ENCODE results near the gene DDN.

DDN gene

DNA sequence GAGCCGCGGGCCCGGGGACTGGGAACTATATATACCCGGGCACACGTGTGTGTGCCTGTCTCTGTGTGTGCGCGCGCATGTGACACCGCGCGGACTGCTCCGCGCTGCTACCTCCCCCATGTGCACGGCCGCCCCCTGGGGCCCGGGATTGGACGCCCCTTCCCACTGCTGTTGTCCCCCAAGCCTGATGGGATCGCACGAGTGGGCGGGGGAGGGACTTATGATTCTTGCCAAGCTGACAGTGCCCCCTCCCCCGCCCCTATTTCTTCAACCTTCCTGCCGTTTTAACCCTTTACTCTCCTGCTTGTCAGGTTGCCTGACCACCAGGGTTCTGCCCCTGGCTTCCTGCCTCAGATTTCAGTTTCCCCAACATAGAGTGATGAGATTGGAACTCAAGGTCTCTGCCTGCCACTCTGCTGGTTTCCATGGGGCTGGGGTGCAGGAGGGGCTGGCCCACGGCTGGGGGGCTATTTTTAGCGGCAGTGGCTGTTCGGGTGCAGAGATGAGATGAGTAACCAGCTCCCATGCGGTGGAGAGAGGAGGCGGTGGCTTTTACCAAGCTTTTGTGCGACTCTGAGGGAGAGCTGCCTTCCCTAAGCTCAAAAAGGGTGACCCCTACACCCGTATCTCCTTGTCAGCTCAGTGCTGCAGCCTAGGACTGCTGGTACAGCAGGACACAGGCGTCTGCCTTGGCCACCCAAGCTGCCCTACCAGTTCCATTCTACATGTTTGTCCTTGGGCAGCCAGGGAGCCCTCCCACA, at the start of gene DDN:
Gene DDN (minus strand): TSS at position 5 of the 761 bp plus-strand sequence. CDS start 88 bp downstream, outside the sequence.
- no peak within 1 kb of the TSS for H3K9ac ChIP-seq (ENCODE audit: low read depth in 1 of 2, low read length in 2 of 2)
- no peaks in the 10 kb centered on the region for H3K9me3 ChIP-seq (ENCODE audit: control insufficient read depth in 1 of 2, low read length in 2 of 2)
- peak within 1 kb of the TSS; percentile 51 to 64 for H3K4me3 ChIP-seq (ENCODE audit: low read depth in 1 of 2, low read length in 2 of 2)
- peaks cover 34 to 36% of the 10 kb centered on the region in 2 donors for H3K27me3 ChIP-seq (ENCODE audit: control insufficient read depth in 1 of 2, insufficient read depth in 2 of 2, low read length in 2 of 2)
- peaks cover 23 to 34% of the 10 kb centered on the region in 2 donors for H3K4me1 ChIP-seq (ENCODE audit: control insufficient read depth in 1 of 2, insufficient read depth in 2 of 2, low read length in 2 of 2)
- no peak within 1 kb of the TSS for H3K27ac ChIP-seq (ENCODE audit: low read depth, low read length)
- peaks cover 19 to 34% of the 10 kb centered on the region in 2 donors for H3K36me3 ChIP-seq (ENCODE audit: control insufficient read depth in 1 of 2, insufficient read depth in 2 of 2, low read length in 2 of 2)

DNA sequence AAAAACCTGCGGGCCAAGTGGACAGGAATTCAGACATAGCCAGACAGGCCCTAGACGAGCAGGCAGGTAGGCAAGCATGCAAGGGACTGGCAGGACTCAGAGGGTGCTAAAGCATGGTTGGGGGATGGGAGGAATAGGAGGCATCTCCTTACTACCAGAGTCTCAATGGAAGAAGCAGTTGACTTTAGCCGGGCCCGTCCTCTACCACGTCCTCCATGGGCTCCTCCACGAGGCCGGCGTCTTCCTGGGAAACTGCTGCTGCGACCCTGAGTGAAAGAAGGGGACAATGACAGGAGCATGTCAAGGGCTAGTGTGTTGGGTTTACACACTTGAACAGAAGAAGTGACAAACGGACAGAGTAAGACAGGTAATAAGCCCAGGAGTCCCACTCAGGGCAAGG, 49.8 kb upstream of the DDN start:
- peaks cover 84 to 100% of the 10 kb centered on the region in 2 donors for H3K36me3 ChIP-seq (ENCODE audit: control insufficient read depth in 1 of 2, insufficient read depth in 2 of 2, low read length in 2 of 2)
- no peak overlapping the region for H3K4me3 ChIP-seq (ENCODE audit: low read depth in 1 of 2, low read length in 2 of 2)
- H3K9ac ChIP-seq (ENCODE audit: low read depth in 1 of 2, low read length in 2 of 2), result no peak overlapping the region
- H3K27me3 ChIP-seq (ENCODE audit: control insufficient read depth in 1 of 2, insufficient read depth in 2 of 2, low read length in 2 of 2), result no peaks in the 10 kb centered on the region
- no peak overlapping the region for H3K27ac ChIP-seq (ENCODE audit: low read depth, low read length)
- no peaks in the 10 kb centered on the region for H3K4me1 ChIP-seq (ENCODE audit: control insufficient read depth in 1 of 2, insufficient read depth in 2 of 2, low read length in 2 of 2)
- no peaks in the 10 kb centered on the region for H3K9me3 ChIP-seq (ENCODE audit: control insufficient read depth in 1 of 2, low read length in 2 of 2)

DNA sequence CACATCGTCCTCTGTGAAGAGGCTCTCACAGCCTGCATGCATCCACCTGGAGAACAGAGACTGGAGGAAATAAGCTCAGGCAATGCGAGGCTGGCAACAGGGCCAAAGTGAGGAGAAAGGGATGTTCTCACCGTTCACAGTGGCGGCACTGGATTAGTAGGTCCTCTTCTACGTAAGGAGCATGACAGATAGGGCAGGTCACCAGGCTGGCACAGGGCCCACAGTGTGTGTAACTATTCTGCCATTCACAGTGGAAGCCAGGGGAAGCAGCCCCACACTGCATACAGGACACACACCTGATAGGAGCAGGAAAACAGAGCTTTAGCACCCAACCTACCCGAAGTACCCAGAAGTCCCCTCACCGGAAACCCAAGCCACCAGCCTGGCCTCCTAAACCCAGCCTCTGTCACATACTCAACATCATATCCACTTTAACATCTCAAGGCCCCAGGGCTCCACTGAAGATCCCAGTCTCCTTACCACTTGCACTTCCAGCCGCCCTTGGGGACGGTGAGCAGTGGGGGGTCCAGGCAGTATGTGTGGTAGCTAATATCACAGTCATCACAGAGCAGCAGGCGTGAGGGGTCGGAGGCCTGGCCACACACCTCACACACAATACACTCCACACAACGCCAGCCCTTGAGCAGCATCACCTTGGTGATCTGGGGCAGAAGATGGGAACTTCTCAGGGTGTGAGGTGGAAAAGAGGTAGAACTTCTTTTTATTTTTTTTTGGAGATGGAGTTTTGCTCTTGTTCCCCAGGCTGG, 47.1 kb upstream of the DDN start:
- H3K27ac ChIP-seq (ENCODE audit: low read depth, low read length), result no peak overlapping the region
- H3K9me3 ChIP-seq (ENCODE audit: control insufficient read depth in 1 of 2, low read length in 2 of 2), result no peaks in the 10 kb centered on the region
- H3K9ac ChIP-seq (ENCODE audit: low read depth in 1 of 2, low read length in 2 of 2), result no peak overlapping the region
- no peaks in the 10 kb centered on the region for H3K4me1 ChIP-seq (ENCODE audit: control insufficient read depth in 1 of 2, insufficient read depth in 2 of 2, low read length in 2 of 2)
- no peaks in the 10 kb centered on the region for H3K27me3 ChIP-seq (ENCODE audit: control insufficient read depth in 1 of 2, insufficient read depth in 2 of 2, low read length in 2 of 2)
- peaks cover 82 to 100% of the 10 kb centered on the region in 2 donors for H3K36me3 ChIP-seq (ENCODE audit: control insufficient read depth in 1 of 2, insufficient read depth in 2 of 2, low read length in 2 of 2)
- H3K4me3 ChIP-seq (ENCODE audit: low read depth in 1 of 2, low read length in 2 of 2), result no peak overlapping the region

DNA sequence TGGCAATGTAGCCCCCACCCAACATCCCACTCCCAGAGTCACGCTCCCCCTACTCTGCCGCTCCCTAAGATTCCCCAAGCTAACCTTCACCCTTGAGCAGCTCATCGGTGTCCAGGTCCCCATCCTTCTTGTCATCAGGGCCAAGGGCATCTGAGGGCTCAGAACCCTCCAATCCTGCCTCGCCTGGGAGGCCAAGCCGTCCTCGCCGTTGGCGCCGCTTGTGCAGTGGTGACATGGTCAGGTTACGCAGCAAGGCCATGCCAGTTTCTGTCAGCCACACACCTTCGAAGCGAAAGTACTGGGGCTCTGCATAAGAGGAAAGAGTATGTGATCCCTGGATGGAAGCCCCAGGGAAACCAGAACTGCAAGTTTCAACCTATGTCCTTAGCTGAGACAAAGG, 45.5 kb upstream of the DDN start:
- H3K36me3 ChIP-seq (ENCODE audit: control insufficient read depth in 1 of 2, insufficient read depth in 2 of 2, low read length in 2 of 2), result peaks cover 70 to 100% of the 10 kb centered on the region in 2 donors
- no peaks in the 10 kb centered on the region for H3K27me3 ChIP-seq (ENCODE audit: control insufficient read depth in 1 of 2, insufficient read depth in 2 of 2, low read length in 2 of 2)

DNA sequence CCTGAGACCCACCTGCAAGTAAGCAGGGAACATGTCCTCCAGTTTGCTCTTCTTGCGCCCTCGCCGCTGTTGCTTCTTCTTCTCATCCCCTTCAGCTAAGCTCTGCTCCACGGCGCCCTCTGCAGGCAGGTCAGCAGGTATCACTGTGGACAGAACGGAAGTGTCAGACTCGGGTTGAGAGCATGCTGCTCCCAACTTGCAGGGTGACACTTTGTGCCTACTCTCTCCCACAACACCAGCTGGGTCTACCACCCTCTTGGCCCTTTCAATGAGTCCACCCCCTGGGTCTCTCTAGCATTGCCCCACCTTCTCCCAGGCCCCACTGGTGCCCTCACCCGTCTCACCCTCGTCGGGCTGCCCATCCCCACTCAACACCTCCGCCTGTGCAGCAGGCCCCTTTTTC, 44.7 kb upstream of the DDN start:
- Histone ChIP-seq H3K36me3 (ENCODE audit: control insufficient read depth in 1 of 2, insufficient read depth in 2 of 2, low read length in 2 of 2) (peaks cover 69 to 100% of the 10 kb centered on the region in 2 donors), H3K27ac (ENCODE audit: low read depth, low read length) (no peak overlapping the region), H3K4me1 (ENCODE audit: control insufficient read depth in 1 of 2, insufficient read depth in 2 of 2, low read length in 2 of 2) (no peaks in the 10 kb centered on the region), H3K4me3 (ENCODE audit: low read depth in 1 of 2, low read length in 2 of 2) (no peak overlapping the region), H3K9ac (ENCODE audit: low read depth in 1 of 2, low read length in 2 of 2) (no peak overlapping the region), H3K9me3 (ENCODE audit: control insufficient read depth in 1 of 2, low read length in 2 of 2) (no peaks in the 10 kb centered on the region), H3K27me3 (ENCODE audit: control insufficient read depth in 1 of 2, insufficient read depth in 2 of 2, low read length in 2 of 2) (no peaks in the 10 kb centered on the region)

More for the DNA sequence above, 45.5 kb upstream of the DDN start:
- no peaks in the 10 kb centered on the region for H3K9me3 ChIP-seq (ENCODE audit: control insufficient read depth in 1 of 2, low read length in 2 of 2)
- H3K9ac ChIP-seq (ENCODE audit: low read depth in 1 of 2, low read length in 2 of 2), result no peak overlapping the region
- H3K4me1 ChIP-seq (ENCODE audit: control insufficient read depth in 1 of 2, insufficient read depth in 2 of 2, low read length in 2 of 2), result no peaks in the 10 kb centered on the region
- H3K4me3 ChIP-seq (ENCODE audit: low read depth in 1 of 2, low read length in 2 of 2), result no peak overlapping the region
- H3K27ac ChIP-seq (ENCODE audit: low read depth, low read length), result no peak overlapping the region

DNA sequence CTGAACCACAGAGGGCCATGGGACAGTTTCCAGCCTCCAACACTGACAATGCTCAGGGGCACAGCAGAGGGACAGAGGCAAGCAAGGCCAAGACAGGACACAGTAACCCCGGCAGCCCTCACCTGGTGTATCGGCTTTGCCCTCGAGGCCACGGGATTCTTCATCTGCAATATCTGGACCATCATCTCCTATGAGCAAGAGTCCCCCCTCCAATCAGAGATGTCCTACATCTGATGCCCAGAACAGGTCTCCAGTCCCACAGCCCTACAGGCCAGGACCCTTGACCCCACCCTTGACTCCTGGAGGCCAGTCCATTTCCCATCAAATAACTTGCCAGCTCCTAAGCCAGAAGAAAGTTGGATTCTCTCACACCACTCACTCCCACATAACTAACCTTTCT, 44.1 kb upstream of the DDN start:
- H3K9ac ChIP-seq (ENCODE audit: low read depth in 1 of 2, low read length in 2 of 2), result no peak overlapping the region
- H3K27ac ChIP-seq (ENCODE audit: low read depth, low read length), result no peak overlapping the region
- H3K4me1 ChIP-seq (ENCODE audit: control insufficient read depth in 1 of 2, insufficient read depth in 2 of 2, low read length in 2 of 2), result no peaks in the 10 kb centered on the region
- peaks cover 70 to 100% of the 10 kb centered on the region in 2 donors for H3K36me3 ChIP-seq (ENCODE audit: control insufficient read depth in 1 of 2, insufficient read depth in 2 of 2, low read length in 2 of 2)
- no peaks in the 10 kb centered on the region for H3K9me3 ChIP-seq (ENCODE audit: control insufficient read depth in 1 of 2, low read length in 2 of 2)
- H3K4me3 ChIP-seq (ENCODE audit: low read depth in 1 of 2, low read length in 2 of 2), result no peak overlapping the region
- H3K27me3 ChIP-seq (ENCODE audit: control insufficient read depth in 1 of 2, insufficient read depth in 2 of 2, low read length in 2 of 2), result no peaks in the 10 kb centered on the region

DNA sequence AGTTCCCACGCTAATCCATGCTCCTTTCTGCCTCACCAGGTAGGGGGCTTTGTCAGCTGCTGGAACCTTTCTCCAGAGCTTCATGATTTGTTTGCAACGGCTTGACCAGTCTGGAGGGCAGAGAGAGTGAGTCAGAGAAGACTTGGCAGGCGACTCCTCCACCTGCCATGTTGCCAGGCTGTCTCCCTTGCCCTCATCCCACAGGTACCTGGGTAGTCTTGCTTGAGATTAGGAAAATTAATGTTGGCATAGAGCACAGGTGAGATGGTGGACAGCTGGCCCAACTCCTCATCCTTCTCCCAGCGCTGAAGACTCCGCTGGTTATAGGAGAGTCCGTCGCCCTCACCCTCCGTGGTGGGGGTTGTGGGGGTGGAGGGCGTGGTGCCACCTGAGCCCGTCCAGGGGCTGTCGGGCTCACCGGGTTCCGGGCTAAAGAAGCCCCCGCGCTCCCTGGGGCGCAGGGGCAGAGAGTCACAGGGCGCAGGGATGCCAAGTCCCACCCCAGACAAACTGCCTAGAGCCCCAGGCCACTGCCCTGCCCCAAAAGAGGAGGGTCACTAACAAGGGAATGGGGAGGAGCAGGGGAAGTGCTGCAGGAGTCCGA, 42.8 kb upstream of the DDN start:
- no peaks in the 10 kb centered on the region for H3K9me3 ChIP-seq (ENCODE audit: control insufficient read depth in 1 of 2, low read length in 2 of 2)
- no peak overlapping the region for H3K4me3 ChIP-seq (ENCODE audit: low read depth in 1 of 2, low read length in 2 of 2)
- H3K4me1 ChIP-seq (ENCODE audit: control insufficient read depth in 1 of 2, insufficient read depth in 2 of 2, low read length in 2 of 2), result no peaks in the 10 kb centered on the region
- H3K27ac ChIP-seq (ENCODE audit: low read depth, low read length), result no peak overlapping the region
- H3K27me3 ChIP-seq (ENCODE audit: control insufficient read depth in 1 of 2, insufficient read depth in 2 of 2, low read length in 2 of 2), result no peaks in the 10 kb centered on the region
- H3K36me3 ChIP-seq (ENCODE audit: control insufficient read depth in 1 of 2, insufficient read depth in 2 of 2, low read length in 2 of 2), result peaks cover 75 to 100% of the 10 kb centered on the region in 2 donors
- no peak overlapping the region for H3K9ac ChIP-seq (ENCODE audit: low read depth in 1 of 2, low read length in 2 of 2)

DNA sequence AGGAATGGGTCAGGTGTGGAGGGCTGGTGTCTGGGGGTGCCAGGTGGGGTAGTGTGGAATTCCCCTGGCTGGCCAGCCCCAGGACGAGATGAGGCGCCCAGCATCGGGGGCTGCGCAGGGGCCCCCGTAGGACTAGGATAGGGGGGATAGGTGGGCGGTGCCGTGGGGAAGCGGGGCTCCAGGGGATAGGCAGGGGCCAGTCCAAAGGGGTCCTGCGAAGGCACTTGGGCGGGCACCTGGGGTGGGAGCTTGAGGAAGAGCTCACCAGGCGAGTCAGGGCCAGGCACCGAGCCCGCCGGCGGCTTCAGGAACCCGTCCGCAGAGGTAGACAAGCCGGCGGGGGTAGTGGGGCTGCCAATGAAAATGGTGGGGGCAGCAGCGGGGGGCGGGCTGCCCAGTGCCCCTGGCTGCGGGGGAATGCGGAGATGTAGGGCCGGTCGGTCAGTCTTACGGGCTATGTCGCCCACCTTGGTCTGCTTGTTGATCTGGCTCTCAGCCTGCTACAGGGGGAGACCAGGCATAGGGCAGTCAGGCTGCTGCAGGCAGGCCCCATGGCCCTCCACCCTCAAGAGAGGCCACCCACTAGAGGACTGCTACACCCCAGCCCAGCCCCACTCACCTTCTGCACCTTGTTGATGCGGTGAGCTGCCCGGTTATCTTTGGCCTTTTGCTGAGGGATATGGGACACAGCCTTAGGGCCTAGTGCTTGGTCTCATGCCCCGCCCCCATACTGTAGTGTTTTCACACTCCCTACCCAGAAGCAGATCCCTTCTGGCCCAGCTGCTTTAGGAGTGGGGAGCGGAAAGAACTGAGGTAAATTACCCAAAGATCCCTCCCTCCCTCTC, 42.1 kb upstream of the DDN start:
- Histone ChIP-seq H3K4me3 (ENCODE audit: low read depth in 1 of 2, low read length in 2 of 2) (no peak overlapping the region), H3K9ac (ENCODE audit: low read depth in 1 of 2, low read length in 2 of 2) (no peak overlapping the region)

DNA sequence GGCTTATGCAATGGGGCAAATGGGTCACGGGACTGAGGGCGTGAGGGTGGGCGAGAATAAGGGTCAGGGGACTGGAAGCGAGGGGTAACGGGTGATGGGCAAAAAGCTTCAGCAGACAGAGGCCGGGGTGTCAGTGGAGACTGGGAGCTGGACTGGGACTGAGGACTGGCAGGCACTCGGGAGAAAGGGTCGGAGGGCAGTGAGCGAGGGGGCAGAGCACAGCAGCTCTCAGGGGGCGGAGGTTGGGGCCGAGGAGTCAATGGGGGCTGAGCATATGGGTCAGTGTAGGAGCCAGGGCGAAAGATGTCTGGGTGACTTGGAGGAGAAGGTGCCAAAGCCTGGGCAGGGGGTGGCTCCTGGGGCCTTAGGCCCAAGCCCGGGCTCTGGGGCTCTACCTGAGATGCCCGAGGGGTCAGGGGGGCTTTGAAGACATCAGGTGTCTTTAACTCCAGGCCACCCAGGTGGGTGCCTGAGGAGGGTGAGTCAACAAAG, 41.2 kb upstream of the DDN start:
- H3K36me3 ChIP-seq (ENCODE audit: control insufficient read depth in 1 of 2, insufficient read depth in 2 of 2, low read length in 2 of 2), result peaks cover 68 to 94% of the 10 kb centered on the region in 2 donors

More for the DNA sequence above, 42.1 kb upstream of the DDN start:
- Histone ChIP-seq H3K4me1 (ENCODE audit: control insufficient read depth in 1 of 2, insufficient read depth in 2 of 2, low read length in 2 of 2) (no peaks in the 10 kb centered on the region), H3K9me3 (ENCODE audit: control insufficient read depth in 1 of 2, low read length in 2 of 2) (no peaks in the 10 kb centered on the region), H3K27ac (ENCODE audit: low read depth, low read length) (no peak overlapping the region), H3K36me3 (ENCODE audit: control insufficient read depth in 1 of 2, insufficient read depth in 2 of 2, low read length in 2 of 2) (peaks cover 76 to 98% of the 10 kb centered on the region in 2 donors), H3K27me3 (ENCODE audit: control insufficient read depth in 1 of 2, insufficient read depth in 2 of 2, low read length in 2 of 2) (no peaks in the 10 kb centered on the region)

More for the DNA sequence above, 41.2 kb upstream of the DDN start:
- H3K4me1 ChIP-seq (ENCODE audit: control insufficient read depth in 1 of 2, insufficient read depth in 2 of 2, low read length in 2 of 2), result no peaks in the 10 kb centered on the region
- no peaks in the 10 kb centered on the region for H3K27me3 ChIP-seq (ENCODE audit: control insufficient read depth in 1 of 2, insufficient read depth in 2 of 2, low read length in 2 of 2)
- H3K9ac ChIP-seq (ENCODE audit: low read depth in 1 of 2, low read length in 2 of 2), result no peak overlapping the region
- H3K9me3 ChIP-seq (ENCODE audit: control insufficient read depth in 1 of 2, low read length in 2 of 2), result no peaks in the 10 kb centered on the region
- H3K4me3 ChIP-seq (ENCODE audit: low read depth in 1 of 2, low read length in 2 of 2), result no peak overlapping the region
- H3K27ac ChIP-seq (ENCODE audit: low read depth, low read length), result no peak overlapping the region
